Right lobe of liver (tissue), 6 donors: ENCODE measurements around the gene SVIL. TPM values are rescaled to one million over a fixed set of nuclear protein-coding genes. Genes with fewer than 3 reads are reported as not detected.

ENCODE experiments used
- ATAC-seq, 4 donors: fragments of 200-7000 bp; cut with Tn5 transposase; one replicate each; pipeline ENCODE4 v1.9.1; 2020; ENCODE audit warnings: mild to moderate bottlenecking in 4 of 4, moderate library complexity in 4 of 4
- DNase-seq, 3 donors: peaks; one replicate each; pipeline ENCODE4 v3.0.0-alpha.2; 2020
- H3K27ac ChIP-seq, 3 donors: fragments of 200-600 bp; one replicate each; pipeline ENCODE4 v1.8.0; 2022
- H3K27me3 ChIP-seq, 2 donors: fragments of 200-600 bp; one replicate each; pipeline ENCODE4 v1.8.0; 2022
- H3K36me3 ChIP-seq, 4 donors: fragments of 200-600 bp; sonication (generic) in 1 of 4; one replicate each; pipeline versions ENCODE4 v1.5.1 to v1.8.0; 2017 to 2022; ENCODE audit warnings: control low read depth in 1 of 4
- H3K4me1 ChIP-seq, 4 donors: fragments of 200-600 bp; sonication (generic) in 1 of 4; one replicate each; pipeline versions ENCODE4 v1.5.1 to v1.8.0; 2017 to 2022; ENCODE audit warnings: control low read depth in 1 of 4
- H3K4me3 ChIP-seq, 3 donors: fragments of 200-600 bp; one replicate each; pipeline ENCODE4 v1.8.0; 2022
- H3K9me3 ChIP-seq, 4 donors: fragments of 200-600 bp; sonication (generic) in 1 of 4; one replicate each; pipeline versions ENCODE4 v1.5.1 to v1.8.0; 2017 to 2022; ENCODE audit warnings: control low read depth in 1 of 4
- CTCF ChIP-seq, 4 donors: fragments of 200-600 bp in 3 of 4; fragments of 450-650 bp in 1 of 4; IDR thresholded peaks; one replicate each; pipeline versions ENCODE4 v1.5.1 to v1.8.0; 2016 to 2022; ENCODE audit warnings: antibody characterized with exemption in 4 of 4, mild to moderate bottlenecking in 2 of 4
- POLR2A ChIP-seq: fragments of 450-650 bp; IDR thresholded peaks from one replicate; pipeline ENCODE4 v1.6.1; 2017; ENCODE audit warnings: antibody characterized with exemption, mild to moderate bottlenecking
- WGBS: methylation state at CpG from one replicate; pipeline ENCODE4 v1.1.6; 2018; ENCODE audit warnings: low coverage, low lambda C conversion rate; ENCODE audit not compliant: insufficient coverage; ENCODE audit errors: missing lambda C conversion rate; 5-methylcytosine and 5-hydroxymethylcytosine counted together
- intact Hi-C, 2 donors: fragments of 100-400 bp; cut with DNase I; formaldehyde crosslinking; loops; one replicate each; pipeline versions ENCODE4 v1.11.2 to v1.14.1; 2022
- total RNA-seq, 6 experiments: library from RNA; depleted of rRNA in 2 of 6; stranded (reverse); fragments of >200 nt in 2 of 6; fragmentation: NEBNext Ultra II Directional in 3 of 6; extraction: Animal tissue kit (Norgen Biotek cat#: 25700) in 3 of 6; gene quantifications; one replicate each; pipeline versions ENCODE4 v1.1.0 to v1.2.4, GENCODE V29; 2016 to 2023
- donor health status: DM: no; HTN: yes; CAD: no.
- donor health status: DM: no; HTN: no; CAD: no.
- donor health status: DM: no; HTN: no; CAD: no.
- donor health status: DM: no; HTN: yes; CAD: no.
- donor health status: DM: no; HTN: yes; CAD: no.

SVIL gene
- total RNA-seq, 6 experiments from 2014 or later = 12.3 to 15.1 (median 13.6) TPM

- TF ChIP-seq CTCF (IDR thresholded peaks at IDR 0.05) = no peak
- no peak for TF ChIP-seq POLR2A
- DNase-seq (no peak), ATAC-seq (no peak)
- no peaks in the 10 kb centered on the region for H3K36me3 ChIP-seq
- H3K4me3 ChIP-seq = no peak overlapping the region
- intact Hi-C loops = no loop called here
- H3K27ac ChIP-seq = no peak overlapping the region
- no peaks in the 10 kb centered on the region for H3K27me3 ChIP-seq
- H3K9me3 ChIP-seq = no peaks in the 10 kb centered on the region
- no peaks in the 10 kb centered on the region for H3K4me1 ChIP-seq
Observed at GRCh38 chr10:29543715-29544114, 91.1 kb downstream of the SVIL start.

GRCh38 chr10:29542723-29543122 lies 92.0 kb downstream of the SVIL start:
- H3K9me3 ChIP-seq = no peaks in the 10 kb centered on the region
- H3K4me3 ChIP-seq = no peak overlapping the region
- no peaks in the 10 kb centered on the region for H3K36me3 ChIP-seq
- ATAC-seq = no peak
- no peak for DNase-seq
- WGBS = 78% methylated on average over 4 of the region's 4 CpGs
- intact Hi-C loops = no loop called here
- H3K27ac ChIP-seq = no peak overlapping the region
- no peak for TF ChIP-seq POLR2A
- no peak for TF ChIP-seq CTCF (IDR thresholded peaks at IDR 0.05)
- H3K27me3 ChIP-seq = no peaks in the 10 kb centered on the region
- no peaks in the 10 kb centered on the region for H3K4me1 ChIP-seq

- H3K4me1 ChIP-seq = no peaks in the 10 kb centered on the region
- H3K27ac ChIP-seq = no peak overlapping the region
- no peaks in the 10 kb centered on the region for H3K9me3 ChIP-seq
- DNase-seq (no peak), ATAC-seq (no peak)
- 83% methylated on average over 14 of the region's 15 CpGs for WGBS
- no peak overlapping the region for H3K4me3 ChIP-seq
- no peaks in the 10 kb centered on the region for H3K27me3 ChIP-seq
- no peak for TF ChIP-seq CTCF (IDR thresholded peaks at IDR 0.05)
- H3K36me3 ChIP-seq = no peaks in the 10 kb centered on the region
- intact Hi-C loops = no loop called here
Observed at GRCh38 chr10:29541422-29542210, 93.2 kb downstream of the SVIL start.

GRCh38 chr10:29540016-29540415 lies 94.8 kb downstream of the SVIL start:
- no peak for DNase-seq
- Histone ChIP-seq H3K9me3 (no peaks in the 10 kb centered on the region), H3K36me3 (no peaks in the 10 kb centered on the region), H3K27ac (no peak overlapping the region), H3K4me3 (no peak overlapping the region), H3K4me1 (peaks cover 0 to 13% (median 4%) of the 10 kb centered on the region in 4 donors), H3K27me3 (no peaks in the 10 kb centered on the region)
- 94% methylated on average over 10 of the region's 10 CpGs for WGBS
- TF ChIP-seq POLR2A = no peak
- TF ChIP-seq CTCF (IDR thresholded peaks at IDR 0.05) = no peak
- intact Hi-C loops = no loop called here
- ATAC-seq = no peak
